ENCODE results near the gene NEURL1B. TPM values are rescaled to one million over a fixed set of nuclear protein-coding genes. Genes with fewer than 3 reads are reported as not detected.

NEURL1B gene
- total RNA-seq, 1 donor from 2014 or later: 9.8 TPM

GRCh38 chr5:172692981-172693380 lies 51.9 kb downstream of the NEURL1B start:
- peaks cover 2% of the 10 kb centered on the region for H3K36me3 Mint-ChIP-seq (ENCODE audit: low read depth, unreplicated experiment)
- H2AFZ ChIP-seq (ENCODE audit: low read depth, low read length): no peak overlapping the region
- H3K9me3 Mint-ChIP-seq (ENCODE audit: unreplicated experiment): no peaks in the 10 kb centered on the region
- no peak overlapping the region for H3K4me3 Mint-ChIP-seq (ENCODE audit: unreplicated experiment)
- TF ChIP-seq CTCF (IDR thresholded peaks at IDR 0.05; ENCODE audit: insufficient read depth, low read depth, low read length): no peak
- TF ChIP-seq EZH2 (IDR thresholded peaks at IDR 0.05; ENCODE audit: insufficient read depth, low read length): no peak
- H3K9me3 ChIP-seq (ENCODE audit: insufficient read depth, low read depth, low read length): no peaks in the 10 kb centered on the region
- peak; percentile 52 for DNase-seq (ENCODE audit: low read depth)
- H3K36me3 ChIP-seq (ENCODE audit: insufficient read depth, low read length): no peaks in the 10 kb centered on the region
- peaks cover 11% of the 10 kb centered on the region for H3K27me3 Mint-ChIP-seq (ENCODE audit: low read depth, unreplicated experiment)
- H3K79me2 ChIP-seq (ENCODE audit: insufficient read depth, low read length): no peaks in the 10 kb centered on the region
- H3K4me2 ChIP-seq (ENCODE audit: low read length): no peak overlapping the region
- no peaks in the 10 kb centered on the region for H3K4me1 ChIP-seq (ENCODE audit: insufficient read depth, low read length)
- H3K27ac Mint-ChIP-seq (ENCODE audit: unreplicated experiment): peak overlapping the region; percentile 68
- H3K27ac ChIP-seq (ENCODE audit: low read depth, low read length): no peak overlapping the region
- no peak for FAIRE-seq
- H3K9ac ChIP-seq (ENCODE audit: low read length): no peak overlapping the region
- H3K4me1 Mint-ChIP-seq (ENCODE audit: low read depth, unreplicated experiment): peaks cover 32% of the 10 kb centered on the region
- no peak overlapping the region for H3K4me3 ChIP-seq (ENCODE audit: insufficient read depth, low read depth, low read length)
- no peaks in the 10 kb centered on the region for H4K20me1 ChIP-seq (ENCODE audit: insufficient read depth, low read length)
- H3K27me3 ChIP-seq (ENCODE audit: insufficient read depth, low read length): no peaks in the 10 kb centered on the region

GRCh38 chr5:172694061-172694460 lies 53.0 kb downstream of the NEURL1B start:
- DNase-seq (ENCODE audit: low read depth) (no peak), FAIRE-seq (no peak)
- Histone ChIP-seq H3K79me2 (ENCODE audit: insufficient read depth, low read length) (no peaks in the 10 kb centered on the region), H2AFZ (ENCODE audit: low read depth, low read length) (no peak overlapping the region), H3K9ac (ENCODE audit: low read length) (no peak overlapping the region), H3K27ac (ENCODE audit: low read depth, low read length) (no peak overlapping the region), H3K9me3 (ENCODE audit: insufficient read depth, low read depth, low read length) (no peaks in the 10 kb centered on the region), H3K36me3 (ENCODE audit: insufficient read depth, low read length) (no peaks in the 10 kb centered on the region), H3K4me1 (ENCODE audit: insufficient read depth, low read length) (no peaks in the 10 kb centered on the region), H3K27me3 (ENCODE audit: insufficient read depth, low read length) (no peaks in the 10 kb centered on the region), H4K20me1 (ENCODE audit: insufficient read depth, low read length) (no peaks in the 10 kb centered on the region), H3K4me3 (ENCODE audit: insufficient read depth, low read depth, low read length) (no peak overlapping the region), H3K4me2 (ENCODE audit: low read length) (no peak overlapping the region)
- Mint-ChIP-seq H3K4me3 (ENCODE audit: unreplicated experiment) (no peak overlapping the region), H3K27ac (ENCODE audit: unreplicated experiment) (no peak overlapping the region), H3K36me3 (ENCODE audit: low read depth, unreplicated experiment) (no peaks in the 10 kb centered on the region), H3K27me3 (ENCODE audit: low read depth, unreplicated experiment) (peaks cover 16% of the 10 kb centered on the region), H3K9me3 (ENCODE audit: unreplicated experiment) (no peaks in the 10 kb centered on the region), H3K4me1 (ENCODE audit: low read depth, unreplicated experiment) (peaks cover 26% of the 10 kb centered on the region)
- TF ChIP-seq CTCF (IDR thresholded peaks at IDR 0.05; ENCODE audit: insufficient read depth, low read depth, low read length) (no peak), EZH2 (IDR thresholded peaks at IDR 0.05; ENCODE audit: insufficient read depth, low read length) (no peak)

- no peak overlapping the region for H3K4me3 ChIP-seq (ENCODE audit: insufficient read depth, low read depth, low read length)
- Mint-ChIP-seq H3K36me3 (ENCODE audit: low read depth, unreplicated experiment) (no peaks in the 10 kb centered on the region), H3K27ac (ENCODE audit: unreplicated experiment) (no peak overlapping the region), H3K27me3 (ENCODE audit: low read depth, unreplicated experiment) (peaks cover 19% of the 10 kb centered on the region), H3K4me1 (ENCODE audit: low read depth, unreplicated experiment) (peaks cover 24% of the 10 kb centered on the region), H3K9me3 (ENCODE audit: unreplicated experiment) (no peaks in the 10 kb centered on the region), H3K4me3 (ENCODE audit: unreplicated experiment) (peak overlapping the region; percentile 25)
- H4K20me1 ChIP-seq (ENCODE audit: insufficient read depth, low read length): no peaks in the 10 kb centered on the region
- H3K4me1 ChIP-seq (ENCODE audit: insufficient read depth, low read length): no peaks in the 10 kb centered on the region
- H3K36me3 ChIP-seq (ENCODE audit: insufficient read depth, low read length): no peaks in the 10 kb centered on the region
- H3K4me2 ChIP-seq (ENCODE audit: low read length): no peak overlapping the region
- no peak for DNase-seq (ENCODE audit: low read depth)
- H3K79me2 ChIP-seq (ENCODE audit: insufficient read depth, low read length): no peaks in the 10 kb centered on the region
- H3K9ac ChIP-seq (ENCODE audit: low read length): no peak overlapping the region
- no peak overlapping the region for H3K27ac ChIP-seq (ENCODE audit: low read depth, low read length)
- TF ChIP-seq EZH2 (IDR thresholded peaks at IDR 0.05; ENCODE audit: insufficient read depth, low read length): no peak
- no peak for TF ChIP-seq CTCF (IDR thresholded peaks at IDR 0.05; ENCODE audit: insufficient read depth, low read depth, low read length)
- no peak for FAIRE-seq
- peaks cover 2% of the 10 kb centered on the region for H3K27me3 ChIP-seq (ENCODE audit: insufficient read depth, low read length)
- no peak overlapping the region for H2AFZ ChIP-seq (ENCODE audit: low read depth, low read length)
- no peaks in the 10 kb centered on the region for H3K9me3 ChIP-seq (ENCODE audit: insufficient read depth, low read depth, low read length)
Observed at GRCh38 chr5:172694541-172694940, 53.5 kb downstream of the NEURL1B start.
